Heart right ventricle (tissue), 16 donors: ENCODE results near the gene TEX48. TPM values are rescaled to one million over a fixed set of nuclear protein-coding genes. Genes with fewer than 3 reads are reported as not detected.
A peak's percentile ranks its signal among the peaks of the same experiment; 100 is the strongest.

Experiments
- ATAC-seq, 8 donors: fragments of 200-7000 bp; cut with Tn5 transposase; one replicate each; pipeline ENCODE4 v1.9.1; 2020; ENCODE audit warnings: mild to moderate bottlenecking in 8 of 8, moderate library complexity in 8 of 8, moderate number of reproducible peaks in 1 of 8
- DNase-seq, 2 donors: peaks; one replicate each; pipeline ENCODE4 v3.0.0-alpha.2; 2020
- H3K27ac ChIP-seq, 10 donors: fragments of 200-600 bp; sonication (generic) in 2 of 10; one replicate each; pipeline versions ENCODE4 v1.5.0 to v1.8.0; 2020 to 2022; ENCODE audit warnings: mild to moderate bottlenecking in 3 of 10
- H3K27me3 ChIP-seq, 7 donors: fragments of 200-600 bp; one replicate each; pipeline ENCODE4 v1.8.0; 2021 to 2022; ENCODE audit warnings: mild to moderate bottlenecking in 2 of 7
- H3K36me3 ChIP-seq, 9 donors: fragments of 200-600 bp; sonication (generic) in 1 of 9; one replicate each; pipeline versions ENCODE4 v1.5.0 to v1.8.0; 2020 to 2022; ENCODE audit warnings: mild to moderate bottlenecking in 2 of 9
- H3K4me1 ChIP-seq, 9 donors: fragments of 200-600 bp; sonication (generic) in 1 of 9; one replicate each; pipeline versions ENCODE4 v1.5.0 to v1.8.0; 2020 to 2022; ENCODE audit warnings: mild to moderate bottlenecking in 4 of 9
- H3K4me3 ChIP-seq, 10 donors: fragments of 200-600 bp; sonication (generic) in 2 of 10; one replicate each; pipeline versions ENCODE4 v1.5.0 to v1.8.0; 2020 to 2022; ENCODE audit warnings: mild to moderate bottlenecking in 7 of 10, moderate library complexity in 2 of 10
- H3K9me3 ChIP-seq, 11 donors: fragments of 200-600 bp in 10 of 11; sonication (generic) in 2 of 11; one replicate each; pipeline versions ENCODE4 v1.5.0 to v1.8.0; 2013 to 2022; ENCODE audit warnings: mild to moderate bottlenecking in 2 of 11, control low read depth in 1 of 11, moderate library complexity in 1 of 11
- CTCF ChIP-seq, 9 donors: fragments of 200-600 bp; sonication (generic) in 2 of 9; IDR thresholded peaks; one replicate each; pipeline versions ENCODE4 v1.5.0 to v1.8.0; 2021 to 2022; ENCODE audit warnings: antibody characterized with exemption in 9 of 9, mild to moderate bottlenecking in 5 of 9, moderate library complexity in 1 of 9
- WGBS, 2 donors: extraction: QIAGEN DNeasy Blood & Tissue Kit; methylation state at CpG; one replicate each; pipeline ENCODE4 v1.1.7; 2013; ENCODE audit warnings: inconsistent platforms in 1 of 2; 5-methylcytosine and 5-hydroxymethylcytosine counted together
- intact Hi-C, 10 donors: fragments of 100-400 bp; cut with DNase I; formaldehyde crosslinking; loops; one replicate each; pipeline versions ENCODE4 v1.11.1 to v1.14.2; 2022
- polyA plus RNA-seq, 2 donors: library from polyadenylated mRNA; stranded (reverse); fragments of 200-250 nt; gene quantifications; one replicate each; pipeline ENCODE4 v1.2.3, GENCODE V29; 2013
- total RNA-seq, 10 donors: library from RNA; stranded (reverse); fragmentation: NEBNext Ultra II Directional in 3 of 10; extraction: Animal tissue kit (Norgen Biotek cat#: 25700) in 3 of 10; gene quantifications; one replicate each; pipeline versions ENCODE4 v1.2.1 to v1.2.4, GENCODE V29; 2021 to 2023
- donor health status: Arrhythmogenic right ventricular cardiomyopathy.
- donor health status: ischemic (EF 13 %, LVEDD 7.1; RV severe dilation, severe dysfunction).
- donor health status: healthy with polysubstance abuse.
- donor health status: DM: no; HTN: yes; CAD: no.
- donor health status: DM: no; HTN: no; CAD: no.
- donor health status: ischemic (EF 25% LVEDD 6.9; RV normal size, moderate dysfunction).
- donor health status: ischemic (EF 25% LVEDD 5.7; RV mildly dilated, moderate dysfunction).
- donor health status: healthy.
- donor health status: DM: yes; HTN: yes; CAD: no.
- donor health status: Ischemic cardiomyopathy.
- donor health status: ischemic (EF 35%, LVEDD 5.7; RV mildly dilated, moderate dysfunction).
- donor health status: nonischemic (EF 11% LVEDD 7.7; RV severe dilation, severe dysfunction).
- donor health status: DM: yes; HTN: yes; CAD: no.
- donor health status: PGD.
- donor health status: ischemic (EF 29% LVEDD 5.4; RV normal size, mild dysfunction).
- donor health status: nonischemic (EF 23%, LVEDD 6.1; RV moderate dilation, normal function).

Gene TEX48
- total and polyA plus RNA-seq, 12 donors = not detected

GRCh38 chr9:114694146-114694545 is 12.2 kb upstream of the TEX48 start:
- H3K36me3 ChIP-seq = no peaks in the 10 kb centered on the region
- ATAC-seq = no peak
- no peaks in the 10 kb centered on the region for H3K9me3 ChIP-seq
- intact Hi-C loops = no loop called here
- no peak for DNase-seq
- 89 to 93% methylated on average over 2 of the region's 2 CpGs for WGBS, 2 donors
- H3K27me3 ChIP-seq = peaks cover 0 to 18% (median 4%) of the 10 kb centered on the region in 7 donors
- peaks cover 0 to 10% (median 0%) of the 10 kb centered on the region in 9 donors for H3K4me1 ChIP-seq
- no peak for TF ChIP-seq CTCF (IDR thresholded peaks at IDR 0.05)
- no peak overlapping the region for H3K27ac ChIP-seq
- H3K4me3 ChIP-seq = no peak overlapping the region

GRCh38 chr9:114693248-114693855 is 11.4 kb upstream of the TEX48 start:
- no peak overlapping the region for H3K27ac ChIP-seq
- ATAC-seq = no peak
- no peak for TF ChIP-seq CTCF (IDR thresholded peaks at IDR 0.05)
- no peak overlapping the region for H3K4me3 ChIP-seq
- intact Hi-C loops = no loop called here
- WGBS, 2 donors = 49 to 55% methylated on average over 2 of the region's 2 CpGs
- DNase-seq = no peak
- H3K27me3 ChIP-seq = peaks cover 0 to 18% (median 4%) of the 10 kb centered on the region in 7 donors
- no peaks in the 10 kb centered on the region for H3K36me3 ChIP-seq
- H3K9me3 ChIP-seq = no peaks in the 10 kb centered on the region
- peaks cover 0 to 10% (median 0%) of the 10 kb centered on the region in 9 donors for H3K4me1 ChIP-seq

GRCh38 chr9:114691956-114692295 is 9.9 kb upstream of the TEX48 start:
- Histone ChIP-seq H3K4me1 (peaks cover 0 to 6% (median 0%) of the 10 kb centered on the region in 9 donors), H3K36me3 (no peaks in the 10 kb centered on the region), H3K9me3 (no peaks in the 10 kb centered on the region), H3K27me3 (peaks cover 0 to 18% (median 4%) of the 10 kb centered on the region in 7 donors), H3K4me3 (no peak overlapping the region), H3K27ac (no peak overlapping the region)
- no peak for ATAC-seq
- TF ChIP-seq CTCF (IDR thresholded peaks at IDR 0.05) = no peak
- intact Hi-C loops = no loop called here
- no peak for DNase-seq

GRCh38 chr9:114691046-114691955 is 9.3 kb upstream of the TEX48 start:
- Histone ChIP-seq H3K4me1 (peaks cover 0 to 6% (median 0%) of the 10 kb centered on the region in 9 donors), H3K27ac (peak overlapping the region in 1 of 10 donors; percentile 75), H3K4me3 (no peak overlapping the region), H3K27me3 (peaks cover 0 to 18% (median 4%) of the 10 kb centered on the region in 7 donors), H3K9me3 (no peaks in the 10 kb centered on the region), H3K36me3 (no peaks in the 10 kb centered on the region)
- DNase-seq = no peak
- WGBS, 2 donors = 89 to 91% methylated on average over 11 of the region's 11 CpGs
- intact Hi-C loops = no loop called here
- no peak for TF ChIP-seq CTCF (IDR thresholded peaks at IDR 0.05)
- ATAC-seq = no peak
